Liver (tissue), 9 donors: ENCODE measurements around the gene PRPS2. TPM values are rescaled to one million over a fixed set of nuclear protein-coding genes. Genes with fewer than 3 reads are reported as not detected.

Source experiments
- DNase-seq: peaks from one replicate; pipeline ENCODE4 v3.0.0-alpha.2; 2017; ENCODE audit warnings: low spot score
- H3K27ac ChIP-seq, 2 donors: one replicate each; pipeline ENCODE4 v1.7.0; 2013; ENCODE audit warnings: inconsistent platforms in 2 of 2, low read length in 2 of 2, control low read depth in 1 of 2, low read depth in 1 of 2, mild to moderate bottlenecking in 1 of 2
- H3K27me3 ChIP-seq, 4 donors: one replicate each; pipeline versions ENCODE4 v1.6.1 to v1.7.0; 2013; ENCODE audit warnings: low read length in 3 of 4, inconsistent platforms in 1 of 4, mild to moderate bottlenecking in 1 of 4, moderate library complexity in 1 of 4; ENCODE audit not compliant: control insufficient read depth in 4 of 4, insufficient read depth in 4 of 4
- H3K36me3 ChIP-seq, 4 donors: one replicate each; pipeline versions ENCODE4 v1.6.1 to v1.7.0; 2013; ENCODE audit warnings: low read length in 3 of 4, mild to moderate bottlenecking in 3 of 4, low read depth in 1 of 4, moderate library complexity in 1 of 4; ENCODE audit not compliant: control insufficient read depth in 4 of 4, insufficient read depth in 3 of 4
- H3K4me1 ChIP-seq, 4 donors: one replicate each; pipeline versions ENCODE4 v1.6.1 to v1.7.0; 2013; ENCODE audit warnings: low read length in 3 of 4, mild to moderate bottlenecking in 3 of 4, moderate library complexity in 1 of 4; ENCODE audit not compliant: control insufficient read depth in 4 of 4, insufficient read depth in 4 of 4
- H3K4me3 ChIP-seq, 3 donors: one replicate each; pipeline versions ENCODE4 v1.6.1 to v1.7.0; 2013; ENCODE audit warnings: low read length in 3 of 3, control low read depth in 1 of 3, low read depth in 1 of 3, mild to moderate bottlenecking in 1 of 3
- H3K9ac ChIP-seq, 2 donors: one replicate each; pipeline ENCODE4 v1.7.0; 2013; ENCODE audit warnings: low read length in 2 of 2, mild to moderate bottlenecking in 2 of 2, moderate library complexity in 2 of 2, control low read depth in 1 of 2, low read depth in 1 of 2
- H3K9me3 ChIP-seq, 4 donors: one replicate each; pipeline versions ENCODE4 v1.6.1 to v1.7.0; 2013; ENCODE audit warnings: low read length in 3 of 4; ENCODE audit not compliant: control insufficient read depth in 4 of 4
- EGR1 ChIP-seq, 2 donors: IDR thresholded peaks; 2 replicates each; pipeline ENCODE4 v1.6.1; 2016 to 2018; ENCODE audit warnings: antibody characterized with exemption in 2 of 2, low read depth in 2 of 2
- FOXA1 ChIP-seq: IDR thresholded peaks from 2 replicates; pipeline ENCODE4 v1.6.1; 2016; ENCODE audit warnings: antibody characterized with exemption
- FOXA2 ChIP-seq: IDR thresholded peaks from 2 replicates; pipeline ENCODE4 v1.6.1; 2016; ENCODE audit warnings: antibody characterized with exemption
- HNF4A ChIP-seq, 2 donors: conservative IDR thresholded peaks; 2 replicates each; pipeline ENCODE4 v1.6.1; 2016; ENCODE audit warnings: antibody characterized with exemption in 2 of 2, mild to moderate bottlenecking in 2 of 2
- JUND ChIP-seq, 2 donors: IDR thresholded peaks; 2 replicates each; pipeline ENCODE4 v1.6.1; 2016; ENCODE audit warnings: antibody characterized with exemption in 2 of 2
- NR2F2 ChIP-seq: IDR thresholded peaks from 2 replicates; pipeline ENCODE4 v1.6.1; 2016; ENCODE audit warnings: antibody characterized with exemption
- RAD21 ChIP-seq, 2 donors: IDR thresholded peaks; 2 replicates each; pipeline ENCODE4 v1.6.1; 2016; ENCODE audit warnings: antibody characterized with exemption in 2 of 2, mild to moderate bottlenecking in 2 of 2
- RXRA ChIP-seq, 2 donors: IDR thresholded peaks; 2 replicates each; pipeline ENCODE4 v1.6.1; 2017 to 2018; ENCODE audit warnings: antibody characterized with exemption in 2 of 2, mild to moderate bottlenecking in 1 of 2
- SP1 ChIP-seq: IDR thresholded peaks from 2 replicates; pipeline ENCODE4 v1.6.1; 2018; ENCODE audit warnings: antibody characterized with exemption, mild to moderate bottlenecking
- WGBS: extraction: QIAGEN DNeasy Blood & Tissue Kit; methylation state at CpG from one replicate; pipeline ENCODE4 v1.1.7; 2013; 5-methylcytosine and 5-hydroxymethylcytosine counted together
- polyA plus RNA-seq, 2 donors: library from polyadenylated mRNA; stranded (reverse) in 1 of 2; unstranded in 1 of 2; fragments of 200-250 nt in 1 of 2; fragments of >200 nt in 1 of 2; fragmentation: Nextera tagmentation in 1 of 2; extraction: Ambion mirVana in 1 of 2; gene quantifications; one replicate each; pipeline versions ENCODE4 v1.2.1 to v1.2.3, GENCODE V29; 2013 to 2015
- total RNA-seq, 2 donors: library from RNA; depleted of rRNA; stranded (reverse); fragments of >200 nt; gene quantifications; one replicate each; pipeline ENCODE4 v1.2.3, GENCODE V29; 2014
- TF ChIP-seq, protein P1 (sequence below): IDR thresholded peaks from 2 replicates; pipeline ENCODE4 v1.6.1; 2016; ENCODE audit warnings: antibody characterized with exemption
- TF ChIP-seq, protein P2 (sequence below): IDR thresholded peaks from 2 replicates; pipeline ENCODE4 v1.6.1; 2016; ENCODE audit warnings: antibody characterized with exemption
- TF ChIP-seq, protein P3 (sequence below): fragments of 150-350 bp; IDR thresholded peaks from 2 replicates; pipeline ENCODE4 v1.5.1; 2017; ENCODE audit warnings: improper control_type of control experiment, low read depth, low read length; ENCODE audit not compliant: missing input control
- TF ChIP-seq, protein P4 (sequence below): IDR thresholded peaks from 2 replicates; pipeline ENCODE4 v1.6.1; 2016; ENCODE audit warnings: antibody characterized with exemption, mild to moderate bottlenecking
- TF ChIP-seq, protein P5 (sequence below): IDR thresholded peaks from 2 replicates; pipeline ENCODE4 v1.6.1; 2016; ENCODE audit warnings: antibody characterized with exemption
- donor health status: healthy.
- donor health status: healthy.
- donor health status: healthy.
- donor health status: healthy.
- donor health status: healthy.

The PRPS2 gene
- total and polyA plus RNA-seq, 4 donors: 12.7 to 19.9 (median 13.5) TPM

DNA sequence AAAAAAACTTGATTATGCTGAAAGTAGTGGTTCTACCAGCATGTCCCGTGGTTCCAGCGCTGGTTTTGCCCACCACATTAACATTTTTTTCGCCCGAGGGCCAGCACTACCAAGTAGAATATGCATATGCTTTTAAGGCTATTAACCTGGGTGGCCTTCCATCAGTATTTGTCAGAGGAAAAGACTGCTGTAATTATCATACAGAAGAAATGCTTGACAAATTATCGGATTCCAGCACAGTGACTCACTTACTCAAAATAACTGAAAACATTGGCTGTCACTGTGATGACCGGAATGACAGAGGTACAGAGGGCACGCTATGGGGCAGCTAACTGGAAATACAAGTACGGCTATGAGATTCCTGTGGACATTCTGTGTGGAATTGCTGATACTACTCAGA is 34.6 kb downstream of the PRPS2 start:
- no peak overlapping the region for H3K4me3 ChIP-seq
- 90% methylated on average over 8 of the region's 8 CpGs for WGBS

More for the DNA sequence above, 34.6 kb downstream of the PRPS2 start:
- H3K9ac ChIP-seq: no peak overlapping the region
- no peak for DNase-seq
- H3K4me1 ChIP-seq: no peaks in the 10 kb centered on the region
- no peak overlapping the region for H3K27ac ChIP-seq
- no peaks in the 10 kb centered on the region for H3K27me3 ChIP-seq
- no peaks in the 10 kb centered on the region for H3K9me3 ChIP-seq
- TF ChIP-seq HNF4A (conservative IDR thresholded peaks at IDR 0.05) (no peak), EGR1 (IDR thresholded peaks at IDR 0.05; ENCODE audit: low read depth in 2 of 2) (no peak), NR2F2 (no peak), RXRA (IDR thresholded peaks at IDR 0.05) (no peak), FOXA2 (no peak), RAD21 (IDR thresholded peaks at IDR 0.05) (no peak), FOXA1 (no peak), JUND (IDR thresholded peaks at IDR 0.05) (no peak), SP1 (no peak)
- TF ChIP-seq, protein P1, sequence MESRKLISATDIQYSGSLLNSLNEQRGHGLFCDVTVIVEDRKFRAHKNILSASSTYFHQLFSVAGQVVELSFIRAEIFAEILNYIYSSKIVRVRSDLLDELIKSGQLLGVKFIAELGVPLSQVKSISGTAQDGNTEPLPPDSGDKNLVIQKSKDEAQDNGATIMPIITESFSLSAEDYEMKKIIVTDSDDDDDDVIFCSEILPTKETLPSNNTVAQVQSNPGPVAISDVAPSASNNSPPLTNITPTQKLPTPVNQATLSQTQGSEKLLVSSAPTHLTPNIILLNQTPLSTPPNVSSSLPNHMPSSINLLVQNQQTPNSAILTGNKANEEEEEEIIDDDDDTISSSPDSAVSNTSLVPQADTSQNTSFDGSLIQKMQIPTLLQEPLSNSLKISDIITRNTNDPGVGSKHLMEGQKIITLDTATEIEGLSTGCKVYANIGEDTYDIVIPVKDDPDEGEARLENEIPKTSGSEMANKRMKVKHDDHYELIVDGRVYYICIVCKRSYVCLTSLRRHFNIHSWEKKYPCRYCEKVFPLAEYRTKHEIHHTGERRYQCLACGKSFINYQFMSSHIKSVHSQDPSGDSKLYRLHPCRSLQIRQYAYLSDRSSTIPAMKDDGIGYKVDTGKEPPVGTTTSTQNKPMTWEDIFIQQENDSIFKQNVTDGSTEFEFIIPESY: no peak
- TF ChIP-seq, protein P2, sequence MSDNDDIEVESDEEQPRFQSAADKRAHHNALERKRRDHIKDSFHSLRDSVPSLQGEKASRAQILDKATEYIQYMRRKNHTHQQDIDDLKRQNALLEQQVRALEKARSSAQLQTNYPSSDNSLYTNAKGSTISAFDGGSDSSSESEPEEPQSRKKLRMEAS: no peak
- TF ChIP-seq, protein P3, sequence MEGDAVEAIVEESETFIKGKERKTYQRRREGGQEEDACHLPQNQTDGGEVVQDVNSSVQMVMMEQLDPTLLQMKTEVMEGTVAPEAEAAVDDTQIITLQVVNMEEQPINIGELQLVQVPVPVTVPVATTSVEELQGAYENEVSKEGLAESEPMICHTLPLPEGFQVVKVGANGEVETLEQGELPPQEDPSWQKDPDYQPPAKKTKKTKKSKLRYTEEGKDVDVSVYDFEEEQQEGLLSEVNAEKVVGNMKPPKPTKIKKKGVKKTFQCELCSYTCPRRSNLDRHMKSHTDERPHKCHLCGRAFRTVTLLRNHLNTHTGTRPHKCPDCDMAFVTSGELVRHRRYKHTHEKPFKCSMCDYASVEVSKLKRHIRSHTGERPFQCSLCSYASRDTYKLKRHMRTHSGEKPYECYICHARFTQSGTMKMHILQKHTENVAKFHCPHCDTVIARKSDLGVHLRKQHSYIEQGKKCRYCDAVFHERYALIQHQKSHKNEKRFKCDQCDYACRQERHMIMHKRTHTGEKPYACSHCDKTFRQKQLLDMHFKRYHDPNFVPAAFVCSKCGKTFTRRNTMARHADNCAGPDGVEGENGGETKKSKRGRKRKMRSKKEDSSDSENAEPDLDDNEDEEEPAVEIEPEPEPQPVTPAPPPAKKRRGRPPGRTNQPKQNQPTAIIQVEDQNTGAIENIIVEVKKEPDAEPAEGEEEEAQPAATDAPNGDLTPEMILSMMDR: no peak
- TF ChIP-seq, protein P4, sequence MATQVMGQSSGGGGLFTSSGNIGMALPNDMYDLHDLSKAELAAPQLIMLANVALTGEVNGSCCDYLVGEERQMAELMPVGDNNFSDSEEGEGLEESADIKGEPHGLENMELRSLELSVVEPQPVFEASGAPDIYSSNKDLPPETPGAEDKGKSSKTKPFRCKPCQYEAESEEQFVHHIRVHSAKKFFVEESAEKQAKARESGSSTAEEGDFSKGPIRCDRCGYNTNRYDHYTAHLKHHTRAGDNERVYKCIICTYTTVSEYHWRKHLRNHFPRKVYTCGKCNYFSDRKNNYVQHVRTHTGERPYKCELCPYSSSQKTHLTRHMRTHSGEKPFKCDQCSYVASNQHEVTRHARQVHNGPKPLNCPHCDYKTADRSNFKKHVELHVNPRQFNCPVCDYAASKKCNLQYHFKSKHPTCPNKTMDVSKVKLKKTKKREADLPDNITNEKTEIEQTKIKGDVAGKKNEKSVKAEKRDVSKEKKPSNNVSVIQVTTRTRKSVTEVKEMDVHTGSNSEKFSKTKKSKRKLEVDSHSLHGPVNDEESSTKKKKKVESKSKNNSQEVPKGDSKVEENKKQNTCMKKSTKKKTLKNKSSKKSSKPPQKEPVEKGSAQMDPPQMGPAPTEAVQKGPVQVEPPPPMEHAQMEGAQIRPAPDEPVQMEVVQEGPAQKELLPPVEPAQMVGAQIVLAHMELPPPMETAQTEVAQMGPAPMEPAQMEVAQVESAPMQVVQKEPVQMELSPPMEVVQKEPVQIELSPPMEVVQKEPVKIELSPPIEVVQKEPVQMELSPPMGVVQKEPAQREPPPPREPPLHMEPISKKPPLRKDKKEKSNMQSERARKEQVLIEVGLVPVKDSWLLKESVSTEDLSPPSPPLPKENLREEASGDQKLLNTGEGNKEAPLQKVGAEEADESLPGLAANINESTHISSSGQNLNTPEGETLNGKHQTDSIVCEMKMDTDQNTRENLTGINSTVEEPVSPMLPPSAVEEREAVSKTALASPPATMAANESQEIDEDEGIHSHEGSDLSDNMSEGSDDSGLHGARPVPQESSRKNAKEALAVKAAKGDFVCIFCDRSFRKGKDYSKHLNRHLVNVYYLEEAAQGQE: no peak
- TF ChIP-seq, protein P5, sequence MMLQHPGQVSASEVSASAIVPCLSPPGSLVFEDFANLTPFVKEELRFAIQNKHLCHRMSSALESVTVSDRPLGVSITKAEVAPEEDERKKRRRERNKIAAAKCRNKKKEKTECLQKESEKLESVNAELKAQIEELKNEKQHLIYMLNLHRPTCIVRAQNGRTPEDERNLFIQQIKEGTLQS: no peak
- H3K36me3 ChIP-seq: peaks cover 0 to 14% (median 2%) of the 10 kb centered on the region in 4 donors
